HG03066 (cell line): ENCODE measurements around the gene ABCB9.
"Not testable (repeated sequence)": the region's sequence is repeated elsewhere in the genome, so short reads cannot be mapped to it uniquely, and the experiment has no call there.

Source experiments
- ATAC-seq: cut with Tn5 transposase; IDR thresholded peaks from one replicate; pipeline ENCODE4 v1.9.1; 2021; ENCODE audit warnings: low read depth; ENCODE audit not compliant: unreplicated experiment

The ABCB9 gene

GRCh38 chr12:122944605-122945592, 21.4 kb downstream of the ABCB9 start:
- no peak for ATAC-seq

- ATAC-seq: no peak
Observed at GRCh38 chr12:122943196-122943595, 23.1 kb downstream of the ABCB9 start.

GRCh38 chr12:122942637-122943036, 23.6 kb downstream of the ABCB9 start:
- ATAC-seq: no peak

GRCh38 chr12:122941351-122941750, 24.9 kb downstream of the ABCB9 start:
- ATAC-seq: not testable (repeated sequence)

- no peak for ATAC-seq
Observed at GRCh38 chr12:122939125-122939524, 27.1 kb downstream of the ABCB9 start.

- ATAC-seq: no peak
Observed at GRCh38 chr12:122937622-122938091, 28.6 kb downstream of the ABCB9 start.

GRCh38 chr12:122935318-122935717, 30.9 kb downstream of the ABCB9 start:
- no peak for ATAC-seq

GRCh38 chr12:122934722-122935121, 31.5 kb downstream of the ABCB9 start:
- ATAC-seq: no peak

- ATAC-seq: no peak
Observed at GRCh38 chr12:122932207-122932606, 34.1 kb downstream of the ABCB9 start.

- ATAC-seq: no peak
Observed at GRCh38 chr12:122929812-122930211, 36.5 kb downstream of the ABCB9 start.

GRCh38 chr12:122929148-122929538, 37.1 kb downstream of the ABCB9 start:
- no peak for ATAC-seq

GRCh38 chr12:122928404-122929147, 37.7 kb downstream of the ABCB9 start:
- no peak for ATAC-seq

- no peak for ATAC-seq
Observed at GRCh38 chr12:122927756-122928403, 38.4 kb downstream of the ABCB9 start.

GRCh38 chr12:122921917-122922316, 44.3 kb downstream of the ABCB9 start:
- no peak for ATAC-seq

- ATAC-seq: no peak
Observed at GRCh38 chr12:122920687-122921086, 45.6 kb downstream of the ABCB9 start.

GRCh38 chr12:122918827-122919226, 47.4 kb downstream of the ABCB9 start:
- ATAC-seq: no peak

- no peak for ATAC-seq
Observed at GRCh38 chr12:122917507-122918121, 48.6 kb downstream of the ABCB9 start.

- no peak for ATAC-seq
Observed at GRCh38 chr12:122909442-122910288, 56.6 kb downstream of the ABCB9 start.

GRCh38 chr12:122908915-122909314, 57.3 kb downstream of the ABCB9 start:
- no peak for ATAC-seq

- not testable (repeated sequence) for ATAC-seq
Observed at GRCh38 chr12:122905258-122905657, 61.0 kb downstream of the ABCB9 start.
